Stimulated activated CD4-positive, alpha-beta T cell treated with anti-CD3 and anti-CD28 coated beads, Interleukin-15, amount 100 ng/mL, for 1 hour (primary cell): Measurements from ENCODE around the gene DNAJB8.

Experiments used
- DNase-seq, 2 donors: peaks; one replicate each; pipeline ENCODE4 v3.0.0-alpha.2; 2020; ENCODE audit warnings: low read depth in 1 of 2, low spot score in 1 of 2

The DNAJB8 gene

GRCh38 chr3:128427175-128427857 is 39.4 kb downstream of the DNAJB8 start:
- no peak for DNase-seq

- peak; percentile 29 to 56 for DNase-seq
These were observed 40.4 kb downstream of the DNAJB8 start for GRCh38 chr3:128426128-128426921.

DNA sequence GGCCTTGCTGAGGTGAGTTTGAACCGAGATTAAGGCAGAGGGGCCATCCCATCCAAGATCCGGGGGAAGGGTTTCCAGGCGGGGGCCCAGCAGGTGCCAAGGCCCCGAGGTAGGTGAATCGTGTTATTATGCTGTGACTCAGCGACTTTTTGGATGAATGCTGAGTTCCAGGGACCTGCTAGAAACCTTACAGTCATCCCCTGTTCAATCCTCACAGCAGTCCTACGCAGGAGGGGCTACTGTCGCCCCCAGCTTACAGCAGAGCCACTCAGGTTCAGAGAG is 40.9 kb downstream of the DNAJB8 start:
- no peak for DNase-seq

GRCh38 chr3:128425142-128425845 is 41.4 kb downstream of the DNAJB8 start:
- no peak for DNase-seq

- DNase-seq, result no peak
These were observed 42.1 kb downstream of the DNAJB8 start for GRCh38 chr3:128424508-128425069.

GRCh38 chr3:128423525-128424147 is 43.1 kb downstream of the DNAJB8 start:
- DNase-seq, result no peak

GRCh38 chr3:128422762-128423524 is 43.7 kb downstream of the DNAJB8 start:
- DNase-seq, result no peak

GRCh38 chr3:128421966-128422365 is 44.7 kb downstream of the DNAJB8 start:
- DNase-seq, result no peak

- no peak for DNase-seq
These were observed 45.3 kb downstream of the DNAJB8 start for GRCh38 chr3:128421439-128421836.

- DNase-seq, result no peak
These were observed 45.8 kb downstream of the DNAJB8 start for GRCh38 chr3:128420720-128421438.

DNA sequence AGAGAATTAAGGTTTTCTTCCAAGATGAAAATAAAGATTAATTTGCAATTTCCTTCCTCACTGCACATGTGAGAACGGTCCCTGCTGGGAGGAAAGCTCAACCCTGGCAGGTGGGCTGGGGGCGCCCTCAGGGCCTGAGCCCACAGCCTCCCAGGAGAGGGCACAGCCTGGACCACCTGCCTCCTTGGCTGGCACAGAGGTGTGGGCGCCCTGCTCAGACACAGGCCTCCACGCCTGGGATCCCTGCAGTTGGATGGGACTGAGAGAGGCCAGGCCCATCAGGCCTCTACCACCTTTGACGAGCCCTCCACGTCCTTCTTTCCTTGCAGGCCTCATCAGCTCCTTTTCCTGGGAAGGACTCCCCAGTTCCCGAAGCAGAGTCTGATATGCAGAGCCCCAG is 46.4 kb downstream of the DNAJB8 start:
- DNase-seq, result no peak

DNA sequence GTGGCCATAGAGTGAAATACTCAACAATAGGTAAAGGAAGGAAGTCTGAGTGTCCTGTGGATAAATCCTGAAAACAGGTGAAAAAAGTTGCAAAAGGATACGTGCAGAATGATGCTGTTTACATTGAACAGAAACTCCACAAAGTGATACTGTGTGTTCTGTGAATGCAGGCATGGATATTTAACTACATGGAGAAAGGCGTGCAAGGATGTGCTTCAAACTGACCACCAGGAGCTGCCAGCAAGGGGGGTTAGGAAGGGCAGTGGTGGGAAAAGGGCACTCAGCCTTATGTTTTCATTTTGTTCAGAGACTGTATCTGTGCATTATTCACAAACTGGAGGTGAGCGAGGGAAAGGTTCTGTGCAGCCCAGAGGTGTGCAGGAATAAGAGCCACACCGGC is 47.4 kb downstream of the DNAJB8 start:
- no peak for DNase-seq

DNA sequence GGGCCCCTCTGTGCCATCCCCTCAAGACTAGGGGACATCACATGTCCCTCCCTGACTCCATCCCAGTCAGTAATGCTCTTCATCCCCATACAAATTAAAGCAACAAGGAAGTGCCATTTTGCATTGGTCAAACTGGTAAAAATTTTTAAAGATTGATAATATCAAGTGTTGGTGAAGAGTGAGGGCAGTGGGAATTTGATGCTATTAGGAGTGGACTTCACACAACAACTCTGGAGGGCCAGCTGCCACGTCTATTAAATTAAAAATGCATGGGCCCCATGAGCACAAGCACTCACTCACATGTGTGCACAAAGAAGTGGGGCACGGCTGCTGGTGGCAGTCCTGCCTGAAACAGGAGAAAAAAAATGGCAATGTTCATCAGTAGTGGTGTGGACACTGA is 47.8 kb downstream of the DNAJB8 start:
- DNase-seq, result no peak

- DNase-seq, result no peak
These were observed 50.0 kb downstream of the DNAJB8 start for GRCh38 chr3:128416578-128417211.

GRCh38 chr3:128415773-128416577 is 50.7 kb downstream of the DNAJB8 start:
- DNase-seq, result no peak

GRCh38 chr3:128415200-128415772 is 51.4 kb downstream of the DNAJB8 start:
- no peak for DNase-seq

- DNase-seq, result no peak
These were observed 53.1 kb downstream of the DNAJB8 start for GRCh38 chr3:128413413-128414205.

- DNase-seq, result no peak
These were observed 53.7 kb downstream of the DNAJB8 start for GRCh38 chr3:128413003-128413370.
